Liver (tissue), 9 donors: ENCODE measurements around the gene HS1BP3. TPM values are rescaled to one million over a fixed set of nuclear protein-coding genes. Genes with fewer than 3 reads are reported as not detected.

Source experiments
- DNase-seq: peaks from one replicate; pipeline ENCODE4 v3.0.0-alpha.2; 2017; ENCODE audit warnings: low spot score
- H3K27ac ChIP-seq, 2 donors: one replicate each; pipeline ENCODE4 v1.7.0; 2013; ENCODE audit warnings: inconsistent platforms in 2 of 2, low read length in 2 of 2, control low read depth in 1 of 2, low read depth in 1 of 2, mild to moderate bottlenecking in 1 of 2
- H3K27me3 ChIP-seq, 4 donors: one replicate each; pipeline versions ENCODE4 v1.6.1 to v1.7.0; 2013; ENCODE audit warnings: low read length in 3 of 4, inconsistent platforms in 1 of 4, mild to moderate bottlenecking in 1 of 4, moderate library complexity in 1 of 4; ENCODE audit not compliant: control insufficient read depth in 4 of 4, insufficient read depth in 4 of 4
- H3K36me3 ChIP-seq, 4 donors: one replicate each; pipeline versions ENCODE4 v1.6.1 to v1.7.0; 2013; ENCODE audit warnings: low read length in 3 of 4, mild to moderate bottlenecking in 3 of 4, low read depth in 1 of 4, moderate library complexity in 1 of 4; ENCODE audit not compliant: control insufficient read depth in 4 of 4, insufficient read depth in 3 of 4
- H3K4me1 ChIP-seq, 4 donors: one replicate each; pipeline versions ENCODE4 v1.6.1 to v1.7.0; 2013; ENCODE audit warnings: low read length in 3 of 4, mild to moderate bottlenecking in 3 of 4, moderate library complexity in 1 of 4; ENCODE audit not compliant: control insufficient read depth in 4 of 4, insufficient read depth in 4 of 4
- H3K4me3 ChIP-seq, 3 donors: one replicate each; pipeline versions ENCODE4 v1.6.1 to v1.7.0; 2013; ENCODE audit warnings: low read length in 3 of 3, control low read depth in 1 of 3, low read depth in 1 of 3, mild to moderate bottlenecking in 1 of 3
- H3K9ac ChIP-seq, 2 donors: one replicate each; pipeline ENCODE4 v1.7.0; 2013; ENCODE audit warnings: low read length in 2 of 2, mild to moderate bottlenecking in 2 of 2, moderate library complexity in 2 of 2, control low read depth in 1 of 2, low read depth in 1 of 2
- H3K9me3 ChIP-seq, 4 donors: one replicate each; pipeline versions ENCODE4 v1.6.1 to v1.7.0; 2013; ENCODE audit warnings: low read length in 3 of 4; ENCODE audit not compliant: control insufficient read depth in 4 of 4
- EGR1 ChIP-seq, 2 donors: IDR thresholded peaks; 2 replicates each; pipeline ENCODE4 v1.6.1; 2016 to 2018; ENCODE audit warnings: antibody characterized with exemption in 2 of 2, low read depth in 2 of 2
- FOXA1 ChIP-seq: IDR thresholded peaks from 2 replicates; pipeline ENCODE4 v1.6.1; 2016; ENCODE audit warnings: antibody characterized with exemption
- FOXA2 ChIP-seq: IDR thresholded peaks from 2 replicates; pipeline ENCODE4 v1.6.1; 2016; ENCODE audit warnings: antibody characterized with exemption
- GABPA ChIP-seq, 2 donors: IDR thresholded peaks in 1 of 2; conservative IDR thresholded peaks in 1 of 2; 2 replicates each; pipeline ENCODE4 v1.6.1; 2016; ENCODE audit warnings: antibody characterized with exemption in 2 of 2, mild to moderate bottlenecking in 1 of 2, moderate library complexity in 1 of 2
- HNF4A ChIP-seq, 2 donors: conservative IDR thresholded peaks; 2 replicates each; pipeline ENCODE4 v1.6.1; 2016; ENCODE audit warnings: antibody characterized with exemption in 2 of 2, mild to moderate bottlenecking in 2 of 2
- HNF4G ChIP-seq: IDR thresholded peaks from 2 replicates; pipeline ENCODE4 v1.6.1; 2016; ENCODE audit warnings: antibody characterized with exemption
- JUND ChIP-seq, 2 donors: IDR thresholded peaks; 2 replicates each; pipeline ENCODE4 v1.6.1; 2016; ENCODE audit warnings: antibody characterized with exemption in 2 of 2
- MAX ChIP-seq: IDR thresholded peaks from 2 replicates; pipeline ENCODE4 v1.6.1; 2016; ENCODE audit warnings: antibody characterized with exemption
- NR2F2 ChIP-seq: IDR thresholded peaks from 2 replicates; pipeline ENCODE4 v1.6.1; 2016; ENCODE audit warnings: antibody characterized with exemption
- RAD21 ChIP-seq, 2 donors: IDR thresholded peaks; 2 replicates each; pipeline ENCODE4 v1.6.1; 2016; ENCODE audit warnings: antibody characterized with exemption in 2 of 2, mild to moderate bottlenecking in 2 of 2
- RXRA ChIP-seq, 2 donors: IDR thresholded peaks; 2 replicates each; pipeline ENCODE4 v1.6.1; 2017 to 2018; ENCODE audit warnings: antibody characterized with exemption in 2 of 2, mild to moderate bottlenecking in 1 of 2
- SP1 ChIP-seq: IDR thresholded peaks from 2 replicates; pipeline ENCODE4 v1.6.1; 2018; ENCODE audit warnings: antibody characterized with exemption, mild to moderate bottlenecking
- TAF1 ChIP-seq: conservative IDR thresholded peaks from 2 replicates; pipeline ENCODE4 v1.6.1; 2016; ENCODE audit warnings: antibody characterized with exemption, mild to moderate bottlenecking
- YY1 ChIP-seq: IDR thresholded peaks from 2 replicates; pipeline ENCODE4 v1.6.1; 2016; ENCODE audit warnings: antibody characterized with exemption, mild to moderate bottlenecking
- WGBS: extraction: QIAGEN DNeasy Blood & Tissue Kit; methylation state at CpG from one replicate; pipeline ENCODE4 v1.1.7; 2013; 5-methylcytosine and 5-hydroxymethylcytosine counted together
- polyA plus RNA-seq, 2 donors: library from polyadenylated mRNA; stranded (reverse) in 1 of 2; unstranded in 1 of 2; fragments of 200-250 nt in 1 of 2; fragments of >200 nt in 1 of 2; fragmentation: Nextera tagmentation in 1 of 2; extraction: Ambion mirVana in 1 of 2; gene quantifications; one replicate each; pipeline versions ENCODE4 v1.2.1 to v1.2.3, GENCODE V29; 2013 to 2015
- total RNA-seq, 2 donors: library from RNA; depleted of rRNA; stranded (reverse); fragments of >200 nt; gene quantifications; one replicate each; pipeline ENCODE4 v1.2.3, GENCODE V29; 2014
- TF ChIP-seq, protein P1 (sequence below): IDR thresholded peaks from 2 replicates; pipeline ENCODE4 v1.6.1; 2016; ENCODE audit warnings: antibody characterized with exemption, mild to moderate bottlenecking
- TF ChIP-seq, protein P2 (sequence below): IDR thresholded peaks from 2 replicates; pipeline ENCODE4 v1.6.1; 2016; ENCODE audit warnings: antibody characterized with exemption
- TF ChIP-seq, protein P3 (sequence below): fragments of 150-350 bp; IDR thresholded peaks from 2 replicates; pipeline ENCODE4 v1.5.1; 2017; ENCODE audit warnings: improper control_type of control experiment, low read depth, low read length; ENCODE audit not compliant: missing input control
- TF ChIP-seq, protein P4 (sequence below): IDR thresholded peaks from 2 replicates; pipeline ENCODE4 v1.6.1; 2016; ENCODE audit warnings: antibody characterized with exemption
- donor health status: healthy.
- donor health status: healthy.
- donor health status: healthy.
- donor health status: healthy.
- donor health status: healthy.

HS1BP3 gene
- total and polyA plus RNA-seq, 4 donors: 7.7 to 15.4 (median 10.9) TPM

- WGBS: 26% methylated on average over 15 of the region's 15 CpGs
- Histone ChIP-seq H3K36me3 (no peaks in the 10 kb centered on the region), H3K4me3 (no peak overlapping the region), H3K9me3 (no peaks in the 10 kb centered on the region), H3K4me1 (peaks cover 13 to 39% (median 19%) of the 10 kb centered on the region in 4 donors), H3K9ac (peak overlapping the region in 1 of 2 donors; percentile 37), H3K27me3 (no peaks in the 10 kb centered on the region), H3K27ac (peak overlapping the region; percentile 81 to 90)
- peak; percentile 59 for DNase-seq
- TF ChIP-seq SP1 (peak; percentile 87), RAD21 (IDR thresholded peaks at IDR 0.05) (peak; percentile 39 to 63), EGR1 (IDR thresholded peaks at IDR 0.05; ENCODE audit: low read depth in 2 of 2) (peak in 1 of 2 donors; percentile 69), YY1 (peak; percentile 67), GABPA (IDR thresholded peaks at IDR 0.05 in 1 of 2, conservative IDR thresholded peaks at IDR 0.05 in 1 of 2) (peak in 1 of 2 donors; percentile 65), JUND (IDR thresholded peaks at IDR 0.05) (peak in 1 of 2 donors; percentile 69), MAX (peak; percentile 93), FOXA1 (peak; percentile 90), FOXA2 (peak; percentile 79), HNF4G (peak; percentile 48), TAF1 (no peak), HNF4A (conservative IDR thresholded peaks at IDR 0.05) (peak; percentile 64 to 90), NR2F2 (peak; percentile 91), RXRA (IDR thresholded peaks at IDR 0.05) (peak; percentile 81 to 95)
- TF ChIP-seq, protein P1, sequence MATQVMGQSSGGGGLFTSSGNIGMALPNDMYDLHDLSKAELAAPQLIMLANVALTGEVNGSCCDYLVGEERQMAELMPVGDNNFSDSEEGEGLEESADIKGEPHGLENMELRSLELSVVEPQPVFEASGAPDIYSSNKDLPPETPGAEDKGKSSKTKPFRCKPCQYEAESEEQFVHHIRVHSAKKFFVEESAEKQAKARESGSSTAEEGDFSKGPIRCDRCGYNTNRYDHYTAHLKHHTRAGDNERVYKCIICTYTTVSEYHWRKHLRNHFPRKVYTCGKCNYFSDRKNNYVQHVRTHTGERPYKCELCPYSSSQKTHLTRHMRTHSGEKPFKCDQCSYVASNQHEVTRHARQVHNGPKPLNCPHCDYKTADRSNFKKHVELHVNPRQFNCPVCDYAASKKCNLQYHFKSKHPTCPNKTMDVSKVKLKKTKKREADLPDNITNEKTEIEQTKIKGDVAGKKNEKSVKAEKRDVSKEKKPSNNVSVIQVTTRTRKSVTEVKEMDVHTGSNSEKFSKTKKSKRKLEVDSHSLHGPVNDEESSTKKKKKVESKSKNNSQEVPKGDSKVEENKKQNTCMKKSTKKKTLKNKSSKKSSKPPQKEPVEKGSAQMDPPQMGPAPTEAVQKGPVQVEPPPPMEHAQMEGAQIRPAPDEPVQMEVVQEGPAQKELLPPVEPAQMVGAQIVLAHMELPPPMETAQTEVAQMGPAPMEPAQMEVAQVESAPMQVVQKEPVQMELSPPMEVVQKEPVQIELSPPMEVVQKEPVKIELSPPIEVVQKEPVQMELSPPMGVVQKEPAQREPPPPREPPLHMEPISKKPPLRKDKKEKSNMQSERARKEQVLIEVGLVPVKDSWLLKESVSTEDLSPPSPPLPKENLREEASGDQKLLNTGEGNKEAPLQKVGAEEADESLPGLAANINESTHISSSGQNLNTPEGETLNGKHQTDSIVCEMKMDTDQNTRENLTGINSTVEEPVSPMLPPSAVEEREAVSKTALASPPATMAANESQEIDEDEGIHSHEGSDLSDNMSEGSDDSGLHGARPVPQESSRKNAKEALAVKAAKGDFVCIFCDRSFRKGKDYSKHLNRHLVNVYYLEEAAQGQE: peak; percentile 88
- TF ChIP-seq, protein P2, sequence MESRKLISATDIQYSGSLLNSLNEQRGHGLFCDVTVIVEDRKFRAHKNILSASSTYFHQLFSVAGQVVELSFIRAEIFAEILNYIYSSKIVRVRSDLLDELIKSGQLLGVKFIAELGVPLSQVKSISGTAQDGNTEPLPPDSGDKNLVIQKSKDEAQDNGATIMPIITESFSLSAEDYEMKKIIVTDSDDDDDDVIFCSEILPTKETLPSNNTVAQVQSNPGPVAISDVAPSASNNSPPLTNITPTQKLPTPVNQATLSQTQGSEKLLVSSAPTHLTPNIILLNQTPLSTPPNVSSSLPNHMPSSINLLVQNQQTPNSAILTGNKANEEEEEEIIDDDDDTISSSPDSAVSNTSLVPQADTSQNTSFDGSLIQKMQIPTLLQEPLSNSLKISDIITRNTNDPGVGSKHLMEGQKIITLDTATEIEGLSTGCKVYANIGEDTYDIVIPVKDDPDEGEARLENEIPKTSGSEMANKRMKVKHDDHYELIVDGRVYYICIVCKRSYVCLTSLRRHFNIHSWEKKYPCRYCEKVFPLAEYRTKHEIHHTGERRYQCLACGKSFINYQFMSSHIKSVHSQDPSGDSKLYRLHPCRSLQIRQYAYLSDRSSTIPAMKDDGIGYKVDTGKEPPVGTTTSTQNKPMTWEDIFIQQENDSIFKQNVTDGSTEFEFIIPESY: peak; percentile 68
- TF ChIP-seq, protein P3, sequence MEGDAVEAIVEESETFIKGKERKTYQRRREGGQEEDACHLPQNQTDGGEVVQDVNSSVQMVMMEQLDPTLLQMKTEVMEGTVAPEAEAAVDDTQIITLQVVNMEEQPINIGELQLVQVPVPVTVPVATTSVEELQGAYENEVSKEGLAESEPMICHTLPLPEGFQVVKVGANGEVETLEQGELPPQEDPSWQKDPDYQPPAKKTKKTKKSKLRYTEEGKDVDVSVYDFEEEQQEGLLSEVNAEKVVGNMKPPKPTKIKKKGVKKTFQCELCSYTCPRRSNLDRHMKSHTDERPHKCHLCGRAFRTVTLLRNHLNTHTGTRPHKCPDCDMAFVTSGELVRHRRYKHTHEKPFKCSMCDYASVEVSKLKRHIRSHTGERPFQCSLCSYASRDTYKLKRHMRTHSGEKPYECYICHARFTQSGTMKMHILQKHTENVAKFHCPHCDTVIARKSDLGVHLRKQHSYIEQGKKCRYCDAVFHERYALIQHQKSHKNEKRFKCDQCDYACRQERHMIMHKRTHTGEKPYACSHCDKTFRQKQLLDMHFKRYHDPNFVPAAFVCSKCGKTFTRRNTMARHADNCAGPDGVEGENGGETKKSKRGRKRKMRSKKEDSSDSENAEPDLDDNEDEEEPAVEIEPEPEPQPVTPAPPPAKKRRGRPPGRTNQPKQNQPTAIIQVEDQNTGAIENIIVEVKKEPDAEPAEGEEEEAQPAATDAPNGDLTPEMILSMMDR: no peak
- TF ChIP-seq, protein P4, sequence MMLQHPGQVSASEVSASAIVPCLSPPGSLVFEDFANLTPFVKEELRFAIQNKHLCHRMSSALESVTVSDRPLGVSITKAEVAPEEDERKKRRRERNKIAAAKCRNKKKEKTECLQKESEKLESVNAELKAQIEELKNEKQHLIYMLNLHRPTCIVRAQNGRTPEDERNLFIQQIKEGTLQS: no peak
Observed at GRCh38 chr2:20611077-20611843, 39.6 kb downstream of the HS1BP3 start.
